Muscle layer of colon (tissue), 2 donors: ENCODE results near the gene SIK3.
A peak's percentile ranks its signal among the peaks of the same experiment; 100 is the strongest.

Experiments used
- H3K27ac ChIP-seq: one replicate; pipeline ENCODE4 v1.7.0; 2013; ENCODE audit warnings: low read depth, mild to moderate bottlenecking, low read length, moderate library complexity
- H3K27me3 ChIP-seq, 2 donors: one replicate each; pipeline ENCODE4 v1.7.0; 2013; ENCODE audit warnings: low read length in 2 of 2, mild to moderate bottlenecking in 2 of 2; ENCODE audit not compliant: insufficient read depth in 2 of 2, control insufficient read depth in 1 of 2
- H3K36me3 ChIP-seq: one replicate; pipeline ENCODE4 v1.7.0; 2013; ENCODE audit warnings: mild to moderate bottlenecking, low read length; ENCODE audit not compliant: insufficient read depth
- H3K4me1 ChIP-seq: one replicate; pipeline ENCODE4 v1.7.0; 2013; ENCODE audit warnings: mild to moderate bottlenecking, low read length; ENCODE audit not compliant: insufficient read depth
- H3K4me3 ChIP-seq, 2 donors: one replicate each; pipeline ENCODE4 v1.7.0; 2013; ENCODE audit warnings: low read length in 2 of 2, low read depth in 1 of 2, mild to moderate bottlenecking in 1 of 2, moderate library complexity in 1 of 2
- H3K9ac ChIP-seq: one replicate; pipeline ENCODE4 v1.7.0; 2013; ENCODE audit warnings: low read length
- H3K9me3 ChIP-seq: one replicate; pipeline ENCODE4 v1.7.0; 2013; ENCODE audit warnings: mild to moderate bottlenecking, low read length
- donor health status: abdominal sarcoma.
- donor health status: Adenocarcinoma of cecum.

SIK3 gene

DNA sequence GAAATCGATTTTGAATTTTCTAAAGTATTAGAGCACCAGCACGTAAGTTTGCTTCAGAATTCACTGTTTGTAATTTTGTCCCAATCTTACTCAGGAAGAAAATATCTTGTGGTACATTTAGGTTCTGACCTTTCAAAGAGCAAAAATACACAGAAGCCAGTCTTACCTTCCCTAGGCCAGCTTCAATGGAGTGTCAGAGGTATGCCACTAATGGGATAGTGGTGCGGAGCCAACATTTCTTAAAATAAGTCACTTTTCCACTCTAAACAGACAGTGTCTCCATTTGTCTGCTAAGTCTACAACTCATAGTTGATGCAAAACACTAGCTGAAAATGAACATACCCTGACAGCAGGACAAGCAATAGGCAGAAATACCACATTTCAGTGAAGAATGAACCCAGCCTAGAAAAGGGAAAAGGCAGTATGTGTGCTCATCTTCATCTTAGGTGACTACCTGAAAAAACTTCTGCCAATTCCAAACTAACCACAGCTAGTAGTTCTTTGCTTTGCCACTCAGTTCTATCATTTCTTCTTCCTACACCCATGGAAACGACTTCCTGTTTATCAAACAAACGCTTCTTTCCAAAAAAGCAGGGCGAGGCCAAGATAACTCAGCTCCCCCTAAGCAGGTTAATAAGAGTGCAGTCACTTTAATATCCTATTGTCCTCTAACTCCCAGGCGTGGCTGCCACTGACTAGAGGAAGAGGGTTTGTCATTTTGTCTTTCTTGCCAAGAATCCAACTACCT is 166.8 kb downstream of the SIK3 start:
- no peak overlapping the region for H3K9ac ChIP-seq
- H3K27ac ChIP-seq = no peak overlapping the region
- H3K4me3 ChIP-seq = no peak overlapping the region
- H3K9me3 ChIP-seq = no peaks in the 10 kb centered on the region
- peaks cover 1% of the 10 kb centered on the region for H3K36me3 ChIP-seq
- H3K4me1 ChIP-seq = peaks cover 23% of the 10 kb centered on the region
- H3K27me3 ChIP-seq = no peaks in the 10 kb centered on the region

GRCh38 chr11:116930586-116930985 is 167.6 kb downstream of the SIK3 start:
- Histone ChIP-seq H3K27me3 (no peaks in the 10 kb centered on the region), H3K27ac (peak overlapping the region; percentile 28), H3K4me1 (peaks cover 23% of the 10 kb centered on the region), H3K36me3 (peaks cover 9% of the 10 kb centered on the region), H3K9ac (no peak overlapping the region), H3K9me3 (no peaks in the 10 kb centered on the region), H3K4me3 (peak overlapping the region; percentile 29 to 44)

GRCh38 chr11:116930177-116930576 is 168.1 kb downstream of the SIK3 start:
- peaks cover 13% of the 10 kb centered on the region for H3K36me3 ChIP-seq
- peak overlapping the region; percentile 28 for H3K27ac ChIP-seq
- H3K27me3 ChIP-seq = no peaks in the 10 kb centered on the region
- peak overlapping the region; percentile 12 to 44 for H3K4me3 ChIP-seq
- H3K9ac ChIP-seq = no peak overlapping the region
- no peaks in the 10 kb centered on the region for H3K9me3 ChIP-seq
- peaks cover 23% of the 10 kb centered on the region for H3K4me1 ChIP-seq

DNA sequence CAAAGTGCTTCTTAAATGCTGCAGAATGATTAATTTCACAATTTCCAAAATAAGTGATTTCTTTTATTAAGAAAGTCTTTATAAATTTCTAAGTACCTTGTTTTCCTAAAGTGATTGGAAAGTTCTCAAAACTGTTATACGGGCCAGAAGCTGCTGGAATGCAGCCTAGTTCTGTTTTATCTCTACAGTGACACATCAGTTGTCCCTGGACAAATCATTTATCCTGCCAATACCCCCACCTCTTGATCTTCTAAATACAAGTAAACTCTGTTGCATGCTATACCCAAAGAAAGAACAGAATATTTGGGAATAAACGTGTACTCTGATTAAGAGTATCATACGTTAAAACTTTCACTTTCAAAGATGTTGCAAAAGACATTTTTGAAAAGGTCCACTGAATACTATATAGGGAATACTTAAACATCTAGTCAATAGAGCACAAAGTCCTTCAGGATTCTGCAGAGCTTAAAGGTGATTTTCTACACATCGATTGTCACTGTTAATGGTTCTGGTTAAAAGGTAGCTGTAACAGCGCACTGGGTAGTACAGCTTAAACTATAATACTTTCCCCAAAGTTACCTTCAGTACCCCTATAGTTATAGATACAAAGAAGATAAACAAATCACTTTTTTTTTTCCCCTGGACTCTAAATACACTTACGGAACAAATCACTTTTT is 168.7 kb downstream of the SIK3 start:
- Histone ChIP-seq H3K4me1 (peaks cover 23% of the 10 kb centered on the region), H3K27ac (peak overlapping the region; percentile 28), H3K27me3 (no peaks in the 10 kb centered on the region), H3K9me3 (no peaks in the 10 kb centered on the region), H3K9ac (no peak overlapping the region), H3K4me3 (peak overlapping the region; percentile 12 to 44), H3K36me3 (peaks cover 20% of the 10 kb centered on the region)

- no peak overlapping the region for H3K9ac ChIP-seq
- H3K36me3 ChIP-seq = peaks cover 21% of the 10 kb centered on the region
- H3K27ac ChIP-seq = peak overlapping the region; percentile 12
- no peaks in the 10 kb centered on the region for H3K9me3 ChIP-seq
- H3K4me3 ChIP-seq = peak overlapping the region in 1 of 2 donors; percentile 44
- no peaks in the 10 kb centered on the region for H3K27me3 ChIP-seq
- H3K4me1 ChIP-seq = peaks cover 23% of the 10 kb centered on the region
Measured at GRCh38 chr11:116928845-116929244, 169.4 kb downstream of the SIK3 start.

- peaks cover 21% of the 10 kb centered on the region for H3K36me3 ChIP-seq
- H3K4me1 ChIP-seq = peaks cover 23% of the 10 kb centered on the region
- H3K9ac ChIP-seq = no peak overlapping the region
- no peaks in the 10 kb centered on the region for H3K9me3 ChIP-seq
- H3K4me3 ChIP-seq = no peak overlapping the region
- H3K27ac ChIP-seq = no peak overlapping the region
- H3K27me3 ChIP-seq = no peaks in the 10 kb centered on the region
Measured at GRCh38 chr11:116928102-116928777, 170.0 kb downstream of the SIK3 start.

DNA sequence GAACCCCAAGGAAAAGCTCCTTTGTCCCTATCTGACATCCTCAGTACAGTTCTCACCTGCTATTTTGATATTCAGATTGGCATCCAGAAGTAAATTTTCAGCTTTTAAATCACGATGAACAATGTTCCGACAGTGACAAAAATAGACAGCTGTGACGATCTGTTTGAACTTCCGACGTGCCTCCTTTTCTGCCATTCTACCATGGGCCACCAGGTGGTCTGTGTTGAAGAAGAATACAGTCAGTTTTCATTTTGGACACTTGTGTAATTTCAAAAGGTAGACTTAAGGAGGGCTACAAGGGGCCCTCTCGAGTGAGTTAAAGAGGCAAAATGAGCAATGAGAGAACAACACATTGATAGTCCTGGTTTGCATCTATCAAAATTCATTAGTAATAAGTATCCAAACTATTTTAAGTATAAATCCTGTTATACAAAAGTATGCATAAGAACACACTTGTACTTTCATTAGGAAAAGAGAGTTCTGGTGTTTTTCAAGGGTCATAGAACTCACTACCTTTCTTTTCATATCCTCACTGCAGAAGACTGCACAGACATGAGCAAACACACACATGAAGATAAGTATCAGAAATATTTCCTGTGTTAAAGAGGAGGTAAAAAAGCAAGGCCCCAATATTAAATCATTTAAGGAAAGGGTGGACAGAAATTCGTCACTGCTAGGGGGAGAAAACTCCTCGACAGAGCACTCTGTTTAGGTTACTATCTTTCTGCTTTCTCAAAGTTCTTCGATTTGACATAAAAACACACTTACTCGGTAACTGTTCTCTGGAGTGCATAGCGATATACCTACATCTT is 170.9 kb downstream of the SIK3 start:
- H3K27ac ChIP-seq = no peak overlapping the region
- H3K4me3 ChIP-seq = no peak overlapping the region
- H3K9ac ChIP-seq = no peak overlapping the region

GRCh38 chr11:116925050-116925449 is 173.2 kb downstream of the SIK3 start:
- H3K27me3 ChIP-seq = no peaks in the 10 kb centered on the region
- no peaks in the 10 kb centered on the region for H3K9me3 ChIP-seq
- no peak overlapping the region for H3K4me3 ChIP-seq
- no peak overlapping the region for H3K9ac ChIP-seq
- H3K4me1 ChIP-seq = peaks cover 9% of the 10 kb centered on the region
- peaks cover 30% of the 10 kb centered on the region for H3K36me3 ChIP-seq
- no peak overlapping the region for H3K27ac ChIP-seq

More for the DNA sequence above, 170.9 kb downstream of the SIK3 start:
- Histone ChIP-seq H3K9me3 (no peaks in the 10 kb centered on the region), H3K36me3 (peaks cover 21% of the 10 kb centered on the region), H3K27me3 (no peaks in the 10 kb centered on the region), H3K4me1 (peaks cover 23% of the 10 kb centered on the region)

- no peak overlapping the region for H3K9ac ChIP-seq
- H3K36me3 ChIP-seq = peaks cover 9% of the 10 kb centered on the region
- H3K27ac ChIP-seq = no peak overlapping the region
- H3K4me1 ChIP-seq = no peaks in the 10 kb centered on the region
- no peak overlapping the region for H3K4me3 ChIP-seq
- no peaks in the 10 kb centered on the region for H3K27me3 ChIP-seq
- no peaks in the 10 kb centered on the region for H3K9me3 ChIP-seq
Measured at GRCh38 chr11:116918925-116919655, 179.1 kb downstream of the SIK3 start.

DNA sequence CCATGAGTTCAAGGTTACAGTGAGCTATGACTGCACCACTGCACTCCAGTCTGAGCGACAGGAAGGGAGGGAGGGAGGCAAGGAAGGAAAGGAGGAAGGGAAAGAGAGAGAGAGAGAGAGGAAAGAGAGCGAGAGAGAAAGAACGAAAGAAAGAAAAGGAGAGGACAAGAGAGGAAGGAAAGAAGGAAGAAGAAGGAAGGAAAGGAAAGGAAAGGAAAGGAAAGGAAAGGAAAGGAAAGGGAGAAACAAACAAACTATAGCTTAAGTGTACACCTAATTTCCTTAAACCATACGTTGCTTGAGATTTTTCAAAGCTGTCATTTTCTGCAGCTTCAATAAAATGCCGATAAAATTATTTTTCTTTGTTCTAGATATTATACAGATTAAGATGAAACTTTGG is 180.6 kb downstream of the SIK3 start:
- H3K4me3 ChIP-seq = no peak overlapping the region
- no peak overlapping the region for H3K27ac ChIP-seq
- H3K27me3 ChIP-seq = no peaks in the 10 kb centered on the region
- no peak overlapping the region for H3K9ac ChIP-seq
- peaks cover 6% of the 10 kb centered on the region for H3K4me1 ChIP-seq
- peaks cover 9% of the 10 kb centered on the region for H3K36me3 ChIP-seq
- H3K9me3 ChIP-seq = no peaks in the 10 kb centered on the region
